Thyroid gland (tissue), 4 donors: Measurements from ENCODE around the gene LEPR.

Experiments used
- CTCF ChIP-seq, 6 experiments: fragments of 200-600 bp in 3 of 6; fragments of 450-650 bp in 3 of 6; sonication (generic) in 3 of 6; IDR thresholded peaks; one replicate each; pipeline ENCODE4 v1.5.1; 2016 to 2019; ENCODE audit warnings: antibody characterized with exemption in 6 of 6, mild to moderate bottlenecking in 2 of 6, inconsistent platforms in 1 of 6, moderate library complexity in 1 of 6
- POLR2A ChIP-seq, 2 donors: fragments of 450-650 bp; IDR thresholded peaks; one replicate each; pipeline ENCODE4 v1.6.1; 2017; ENCODE audit warnings: antibody characterized with exemption in 2 of 2, mild to moderate bottlenecking in 2 of 2, moderate library complexity in 1 of 2

GRCh38 chr1:65399003-65399402 lies 21.5 kb upstream of the LEPR start:
- TF ChIP-seq CTCF (IDR thresholded peaks at IDR 0.05), result no peak
- TF ChIP-seq POLR2A (IDR thresholded peaks at IDR 0.05), result no peak
